Measurements from ENCODE around the gene HRH1.
"Not testable (repeated sequence)": the region's sequence is repeated elsewhere in the genome, so short reads cannot be mapped to it uniquely, and the experiment has no call there.

The HRH1 gene

DNA sequence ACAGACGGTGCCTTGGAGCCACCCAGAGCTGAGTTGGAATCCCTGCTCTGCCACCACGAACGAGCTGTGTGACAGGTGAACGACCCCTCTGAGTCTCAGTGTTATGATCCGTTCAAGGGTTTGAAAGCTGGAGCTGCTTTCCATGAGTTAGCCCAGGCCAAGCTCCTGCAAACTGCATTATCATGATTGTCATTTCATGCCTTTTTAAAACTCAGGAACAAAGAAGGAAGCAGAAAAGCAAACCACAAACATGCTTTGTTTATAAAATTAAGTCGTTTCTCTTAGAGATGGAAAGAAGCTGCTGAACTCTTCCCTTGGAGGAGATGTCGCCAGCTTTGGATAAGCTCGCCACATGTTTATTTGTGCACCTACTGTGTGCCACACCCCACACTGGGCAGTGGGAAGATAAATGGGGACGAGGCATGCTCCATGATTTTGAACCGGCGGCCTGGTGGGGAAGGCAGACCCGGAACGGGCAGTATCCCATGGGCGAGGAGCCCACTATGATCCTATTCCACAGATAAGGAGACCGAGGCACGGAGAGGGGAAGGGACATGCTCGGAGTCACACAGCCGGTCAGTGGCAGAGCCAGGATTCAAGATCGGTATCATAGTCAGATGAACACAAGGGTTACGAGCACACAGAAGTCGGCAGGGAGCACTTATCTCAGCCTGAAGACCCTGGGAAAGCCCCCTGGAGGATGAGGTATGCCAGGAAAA, 15.9 kb downstream of the HRH1 start:
- DNase-seq (ENCODE audit: low read depth in 2 of 2) = no peak

- no peak for DNase-seq (ENCODE audit: low read depth in 2 of 2)
These were observed 17.9 kb downstream of the HRH1 start for GRCh38 chr3:11172096-11172690.

- no peak for DNase-seq (ENCODE audit: low read depth in 2 of 2)
These were observed 19.7 kb downstream of the HRH1 start for GRCh38 chr3:11173828-11174465.

DNA sequence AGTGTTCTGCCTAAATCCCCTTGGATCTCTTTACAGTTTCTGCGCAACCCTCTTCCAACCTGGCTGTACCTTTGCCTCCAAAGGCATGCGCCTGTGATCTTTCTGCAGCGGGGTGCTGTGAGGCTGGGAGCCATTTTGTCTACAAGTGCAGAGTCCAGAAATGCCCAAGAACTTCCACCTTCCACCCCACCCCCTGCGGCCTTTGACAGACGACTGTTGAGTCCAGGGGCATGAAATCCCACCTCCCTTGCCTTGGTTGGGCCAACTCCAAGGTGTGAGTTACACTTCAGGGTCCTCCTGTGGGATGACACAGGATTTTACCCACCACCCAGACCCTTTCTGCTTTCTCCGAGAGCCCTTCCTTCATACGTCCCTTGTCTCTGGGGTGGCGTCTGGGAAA, 24.1 kb downstream of the HRH1 start:
- no peak for DNase-seq (ENCODE audit: low read depth in 2 of 2)

DNA sequence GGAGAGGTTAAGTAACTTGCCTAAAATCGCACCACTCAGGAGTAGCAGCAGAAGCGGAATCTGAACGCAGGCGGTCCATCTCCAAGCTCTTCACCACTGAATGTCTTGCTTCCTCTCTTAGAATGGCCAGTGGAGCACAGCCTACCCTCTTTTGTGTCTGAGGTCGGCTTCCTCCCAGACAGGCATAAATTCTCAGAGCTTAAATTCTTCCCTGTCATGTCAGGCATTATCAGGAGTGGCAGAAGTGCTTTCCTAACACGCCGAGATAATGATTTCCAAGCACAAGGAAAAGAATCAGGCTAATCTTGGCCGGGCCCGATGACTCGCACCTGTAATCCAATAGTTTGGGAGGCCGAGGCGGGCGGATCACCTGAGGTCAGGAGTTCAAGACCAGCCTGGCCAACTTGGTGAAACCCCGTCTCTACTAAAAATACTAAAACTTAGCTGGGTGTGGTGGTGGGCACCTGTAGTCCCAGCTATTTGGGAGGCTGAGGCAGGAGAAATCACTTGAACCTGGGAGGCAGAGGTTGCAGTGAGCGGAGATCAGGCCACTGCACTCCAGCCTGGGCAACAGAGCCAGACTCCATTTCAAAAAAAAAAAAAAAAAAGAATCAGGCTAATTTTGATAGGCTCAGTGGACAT, 30.2 kb downstream of the HRH1 start:
- not testable (repeated sequence) for DNase-seq (ENCODE audit: low read depth in 2 of 2)

- no peak for DNase-seq (ENCODE audit: low read depth in 2 of 2)
These were observed 30.9 kb downstream of the HRH1 start for GRCh38 chr3:11185144-11185543.

GRCh38 chr3:11185564-11186317, 31.4 kb downstream of the HRH1 start:
- DNase-seq (ENCODE audit: low read depth in 2 of 2) = no peak

DNA sequence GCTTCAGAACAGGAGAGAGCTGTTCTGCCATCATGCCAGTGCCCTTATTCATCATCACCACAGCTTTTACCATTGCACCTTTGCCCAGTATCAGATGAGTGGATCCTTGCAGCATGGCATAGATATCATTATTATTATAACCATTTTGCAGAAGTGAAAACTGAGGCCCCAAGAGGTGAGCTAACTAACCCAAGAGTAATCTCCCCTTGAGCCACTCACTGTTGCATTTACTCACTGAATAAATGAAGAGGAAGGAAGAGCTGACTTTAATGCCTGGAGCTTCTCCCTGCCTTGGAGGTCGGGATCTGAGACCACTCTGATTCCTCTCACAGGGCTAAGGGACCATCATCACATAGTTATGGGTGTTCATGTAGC, 32.0 kb downstream of the HRH1 start:
- no peak for DNase-seq (ENCODE audit: low read depth in 2 of 2)

DNA sequence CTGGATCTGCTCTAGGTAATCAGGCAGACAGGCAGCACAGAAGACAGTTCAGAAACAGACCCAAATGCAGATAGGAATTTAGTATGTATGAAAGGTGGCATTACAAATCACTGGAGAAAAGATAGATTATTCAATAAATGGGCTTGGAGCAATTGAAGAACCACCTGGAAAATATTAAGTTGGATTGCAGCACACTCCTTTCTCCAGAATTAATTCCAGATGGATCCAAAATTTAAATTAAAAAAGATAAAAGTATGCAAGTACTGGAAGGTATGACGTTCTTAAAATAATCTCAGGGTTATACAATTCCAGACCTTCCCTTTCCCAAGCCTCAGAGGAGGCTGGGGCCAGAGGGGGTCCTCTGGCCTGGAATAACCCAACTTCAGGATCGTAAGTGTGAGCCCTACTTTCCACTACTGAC, 32.5 kb downstream of the HRH1 start:
- no peak for DNase-seq (ENCODE audit: low read depth in 2 of 2)

DNA sequence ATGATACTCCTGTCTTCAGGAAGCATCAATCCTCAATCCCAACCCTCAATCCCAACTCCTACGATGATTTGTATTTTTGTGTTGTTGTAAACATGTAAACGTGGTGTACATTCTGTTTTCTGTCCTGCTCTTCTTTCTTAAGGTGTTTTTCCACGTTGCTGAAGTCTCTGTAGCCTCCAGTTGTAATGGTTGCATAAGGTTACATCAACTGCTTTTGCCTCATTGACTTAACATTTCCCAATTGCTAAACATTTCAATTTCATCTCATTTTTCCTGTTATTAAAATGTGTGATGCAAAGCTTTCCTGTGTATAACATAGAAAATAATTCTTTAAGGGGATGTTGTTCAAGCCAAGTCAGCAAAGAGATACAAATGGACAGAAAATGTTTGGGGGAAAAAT, 33.4 kb downstream of the HRH1 start:
- no peak for DNase-seq (ENCODE audit: low read depth in 2 of 2)

DNA sequence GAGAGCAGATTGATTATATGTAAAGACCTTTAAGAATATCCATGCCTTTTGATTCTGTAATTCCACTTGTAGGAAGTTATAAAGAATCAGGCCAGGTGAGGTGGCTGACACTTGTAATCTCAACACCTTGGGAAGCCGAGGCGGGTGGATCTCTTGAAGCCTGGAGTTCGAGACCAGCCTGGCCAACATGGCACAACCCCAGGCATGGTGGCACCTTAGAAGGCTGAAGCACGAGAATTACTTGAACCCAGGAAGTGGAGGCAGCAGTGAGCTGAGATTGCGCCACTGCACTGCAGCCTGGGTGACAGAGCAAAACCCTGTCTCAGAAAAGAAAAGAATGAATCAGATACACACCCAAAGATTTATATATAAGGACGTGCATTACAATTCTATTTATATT, 33.9 kb downstream of the HRH1 start:
- no peak for DNase-seq (ENCODE audit: low read depth in 2 of 2)

- DNase-seq (ENCODE audit: low read depth in 2 of 2) = no peak
These were observed 40.9 kb downstream of the HRH1 start for GRCh38 chr3:11195201-11195600.

DNA sequence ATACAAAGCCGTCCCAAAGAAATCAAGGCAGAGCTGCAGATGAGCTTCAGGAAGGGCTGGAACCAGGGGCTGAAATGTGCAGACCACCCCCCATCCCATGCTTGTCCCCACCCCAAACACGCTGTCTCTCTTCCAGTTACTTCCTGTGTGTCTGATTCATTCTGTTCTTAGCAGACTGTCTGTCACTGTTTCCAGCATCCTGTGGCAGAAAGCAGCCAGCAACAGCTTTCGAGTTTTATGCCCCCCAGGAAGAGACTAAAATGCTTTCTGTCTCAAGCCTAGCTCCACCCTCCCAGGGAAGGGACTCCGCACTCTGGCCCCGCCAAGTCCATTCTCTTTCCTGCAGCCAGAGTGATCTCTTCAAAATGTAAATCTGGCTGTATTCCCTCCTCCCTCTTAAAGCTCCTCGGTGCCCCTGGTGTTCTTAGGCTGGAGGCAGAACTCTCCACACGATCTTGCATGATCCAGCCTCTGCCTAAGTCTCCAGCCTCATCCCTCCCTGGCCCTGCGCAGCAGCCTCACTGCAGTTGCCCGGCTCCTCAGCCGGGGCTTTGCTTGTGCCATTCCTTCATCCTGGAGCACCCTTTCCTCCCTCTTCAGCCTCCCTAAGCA, 41.5 kb downstream of the HRH1 start:
- peak; percentile 10 for DNase-seq (ENCODE audit: low read depth in 2 of 2)

DNA sequence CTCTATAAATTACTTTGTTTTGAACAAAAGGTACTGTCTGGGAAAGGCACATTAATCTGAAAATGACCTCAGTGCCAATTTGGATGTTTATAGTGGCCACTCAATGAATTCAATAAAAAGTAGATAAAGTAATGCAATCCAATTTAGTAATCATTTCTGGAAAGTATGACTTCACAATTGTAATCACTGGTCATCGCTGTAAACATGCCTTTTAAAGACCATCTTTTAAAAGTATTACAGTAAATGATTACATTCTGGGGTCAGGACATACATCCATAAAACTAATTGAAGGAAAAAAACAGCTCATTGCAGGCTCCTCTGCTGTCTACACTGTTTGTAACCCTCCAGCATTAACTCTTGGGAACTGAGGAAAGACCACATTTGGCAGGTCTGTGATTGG, 43.2 kb downstream of the HRH1 start:
- no peak for DNase-seq (ENCODE audit: low read depth in 2 of 2)

- DNase-seq (ENCODE audit: low read depth in 2 of 2) = no peak
These were observed 43.8 kb downstream of the HRH1 start for GRCh38 chr3:11198070-11198469.

DNA sequence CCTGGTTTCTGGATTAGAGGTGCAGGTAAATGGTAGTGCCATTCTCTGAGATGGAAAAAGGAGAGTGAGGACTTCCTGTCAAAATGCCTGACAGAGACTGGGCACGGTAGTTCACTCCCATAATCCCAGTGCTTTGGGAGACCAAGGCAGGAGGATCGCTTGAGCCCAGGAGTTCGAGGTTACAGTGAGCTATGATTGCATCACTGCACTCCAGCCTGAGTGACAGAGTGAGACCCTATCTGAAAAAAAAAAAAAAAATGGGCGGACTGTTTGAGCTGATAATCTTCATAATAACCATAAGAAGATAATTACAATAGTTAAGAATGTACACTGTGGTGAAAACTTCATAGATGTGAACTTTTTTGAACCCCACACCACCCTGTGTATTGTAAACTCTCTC, 44.2 kb downstream of the HRH1 start:
- DNase-seq (ENCODE audit: low read depth in 2 of 2) = no peak

DNA sequence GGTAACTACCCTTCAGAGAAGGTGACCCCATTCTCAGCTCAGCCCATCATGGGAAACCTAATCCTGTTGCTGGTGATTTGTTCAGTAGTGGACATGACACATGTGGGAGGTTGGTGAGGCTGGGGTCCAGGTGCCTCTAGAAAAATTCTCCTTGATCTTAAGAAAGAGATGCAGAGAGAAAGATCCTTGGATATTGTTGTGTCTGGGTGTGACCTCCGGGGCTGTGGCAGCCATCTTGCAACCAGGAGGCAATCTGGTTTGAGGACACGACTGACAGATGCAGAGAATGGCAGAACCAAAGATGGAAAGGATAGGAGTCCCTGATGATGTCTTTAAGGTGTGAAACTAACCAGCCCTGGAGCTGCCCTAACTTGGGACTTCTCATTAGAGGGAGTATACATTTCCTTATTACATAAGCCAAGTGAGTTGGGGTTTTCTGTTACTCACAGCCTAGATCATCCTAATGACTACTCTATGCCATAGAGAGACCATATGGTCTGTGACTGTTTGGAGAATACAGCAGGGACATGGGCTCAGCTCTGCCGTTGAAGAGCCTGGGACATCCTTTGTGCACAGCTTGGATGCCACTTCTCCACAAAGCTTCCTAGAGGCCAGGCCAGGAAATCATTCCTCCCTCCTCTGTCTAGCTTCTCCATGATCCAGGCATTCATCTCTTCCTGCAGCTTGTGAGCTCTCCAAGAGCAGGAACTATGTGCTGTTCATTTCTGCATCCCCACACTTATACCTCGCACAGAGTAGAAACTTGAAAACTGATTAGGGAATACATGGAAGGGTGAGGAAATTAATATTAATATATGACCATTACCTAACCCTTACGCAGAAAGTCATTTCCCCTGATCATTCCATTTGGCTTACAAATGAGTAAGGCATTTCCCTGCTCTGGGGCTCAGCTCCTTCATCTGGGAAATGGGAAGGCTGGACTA, 45.9 kb downstream of the HRH1 start:
- DNase-seq (ENCODE audit: low read depth in 2 of 2) = no peak

GRCh38 chr3:11201251-11202019, 47.1 kb downstream of the HRH1 start:
- DNase-seq (ENCODE audit: low read depth in 2 of 2) = no peak

GRCh38 chr3:11203961-11204360, 49.7 kb downstream of the HRH1 start:
- no peak for DNase-seq (ENCODE audit: low read depth in 2 of 2)

Data from stimulated activated CD8-positive, alpha-beta memory T cell treated with anti-CD3 and anti-CD28 coated beads, Interleukin-15, amount 100 ng/mL, for 48 hours (primary cell).